ENCODE measurements around the gene CARD9.

DNA sequence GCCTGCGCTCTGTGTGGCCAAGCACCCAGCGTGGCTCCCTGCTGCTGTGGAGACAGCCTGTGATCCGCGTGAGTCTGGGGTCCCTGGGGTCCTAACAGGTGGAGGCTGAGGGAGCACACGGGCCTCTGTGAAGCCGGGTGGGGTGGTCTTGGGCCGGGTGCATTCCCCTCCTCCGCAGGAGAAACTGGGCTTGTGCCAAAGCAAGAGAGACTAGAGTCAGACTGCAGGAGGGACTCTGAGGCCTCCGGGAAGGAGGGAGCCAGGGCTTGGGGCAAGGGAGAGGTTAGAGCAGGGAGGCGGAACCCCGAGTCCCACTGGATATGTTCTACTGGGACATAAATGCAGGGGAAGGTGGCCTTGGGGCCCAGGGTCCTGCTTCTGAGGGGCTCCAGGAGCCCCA lies 20.4 kb downstream of the CARD9 start:
- no peak for TF ChIP-seq IKZF3 (tag by site-specific recombination; IDR thresholded peaks at IDR 0.05)
- no peak for TF ChIP-seq ZNF660 (tag by site-specific recombination; IDR thresholded peaks at IDR 0.05)
- no peak for TF ChIP-seq ZNF747 (tag by site-specific recombination; IDR thresholded peaks at IDR 0.05)
- TF ChIP-seq SETDB1 (IDR thresholded peaks at IDR 0.05; ENCODE audit: insufficient read length, low read length), result no peak
- no peak for TF ChIP-seq PRDM1 (tag by site-specific recombination; IDR thresholded peaks at IDR 0.05)
- TF ChIP-seq, protein P1, sequence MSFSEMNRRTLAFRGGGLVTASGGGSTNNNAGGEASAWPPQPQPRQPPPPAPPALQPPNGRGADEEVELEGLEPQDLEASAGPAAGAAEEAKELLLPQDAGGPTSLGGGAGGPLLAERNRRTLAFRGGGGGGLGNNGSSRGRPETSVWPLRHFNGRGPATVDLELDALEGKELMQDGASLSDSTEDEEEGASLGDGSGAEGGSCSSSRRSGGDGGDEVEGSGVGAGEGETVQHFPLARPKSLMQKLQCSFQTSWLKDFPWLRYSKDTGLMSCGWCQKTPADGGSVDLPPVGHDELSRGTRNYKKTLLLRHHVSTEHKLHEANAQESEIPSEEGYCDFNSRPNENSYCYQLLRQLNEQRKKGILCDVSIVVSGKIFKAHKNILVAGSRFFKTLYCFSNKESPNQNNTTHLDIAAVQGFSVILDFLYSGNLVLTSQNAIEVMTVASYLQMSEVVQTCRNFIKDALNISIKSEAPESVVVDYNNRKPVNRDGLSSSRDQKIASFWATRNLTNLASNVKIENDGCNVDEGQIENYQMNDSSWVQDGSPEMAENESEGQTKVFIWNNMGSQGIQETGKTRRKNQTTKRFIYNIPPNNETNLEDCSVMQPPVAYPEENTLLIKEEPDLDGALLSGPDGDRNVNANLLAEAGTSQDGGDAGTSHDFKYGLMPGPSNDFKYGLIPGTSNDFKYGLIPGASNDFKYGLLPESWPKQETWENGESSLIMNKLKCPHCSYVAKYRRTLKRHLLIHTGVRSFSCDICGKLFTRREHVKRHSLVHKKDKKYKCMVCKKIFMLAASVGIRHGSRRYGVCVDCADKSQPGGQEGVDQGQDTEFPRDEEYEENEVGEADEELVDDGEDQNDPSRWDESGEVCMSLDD (tag by site-specific recombination; IDR thresholded peaks at IDR 0.05), result no peak
- TF ChIP-seq, protein P2, sequence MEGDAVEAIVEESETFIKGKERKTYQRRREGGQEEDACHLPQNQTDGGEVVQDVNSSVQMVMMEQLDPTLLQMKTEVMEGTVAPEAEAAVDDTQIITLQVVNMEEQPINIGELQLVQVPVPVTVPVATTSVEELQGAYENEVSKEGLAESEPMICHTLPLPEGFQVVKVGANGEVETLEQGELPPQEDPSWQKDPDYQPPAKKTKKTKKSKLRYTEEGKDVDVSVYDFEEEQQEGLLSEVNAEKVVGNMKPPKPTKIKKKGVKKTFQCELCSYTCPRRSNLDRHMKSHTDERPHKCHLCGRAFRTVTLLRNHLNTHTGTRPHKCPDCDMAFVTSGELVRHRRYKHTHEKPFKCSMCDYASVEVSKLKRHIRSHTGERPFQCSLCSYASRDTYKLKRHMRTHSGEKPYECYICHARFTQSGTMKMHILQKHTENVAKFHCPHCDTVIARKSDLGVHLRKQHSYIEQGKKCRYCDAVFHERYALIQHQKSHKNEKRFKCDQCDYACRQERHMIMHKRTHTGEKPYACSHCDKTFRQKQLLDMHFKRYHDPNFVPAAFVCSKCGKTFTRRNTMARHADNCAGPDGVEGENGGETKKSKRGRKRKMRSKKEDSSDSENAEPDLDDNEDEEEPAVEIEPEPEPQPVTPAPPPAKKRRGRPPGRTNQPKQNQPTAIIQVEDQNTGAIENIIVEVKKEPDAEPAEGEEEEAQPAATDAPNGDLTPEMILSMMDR (tag by site-specific recombination; IDR thresholded peaks at IDR 0.05), result no peak
- no peak for TF ChIP-seq ZNF530 (tag by site-specific recombination; IDR thresholded peaks at IDR 0.05; ENCODE audit: low read depth)
- TF ChIP-seq, protein P3, sequence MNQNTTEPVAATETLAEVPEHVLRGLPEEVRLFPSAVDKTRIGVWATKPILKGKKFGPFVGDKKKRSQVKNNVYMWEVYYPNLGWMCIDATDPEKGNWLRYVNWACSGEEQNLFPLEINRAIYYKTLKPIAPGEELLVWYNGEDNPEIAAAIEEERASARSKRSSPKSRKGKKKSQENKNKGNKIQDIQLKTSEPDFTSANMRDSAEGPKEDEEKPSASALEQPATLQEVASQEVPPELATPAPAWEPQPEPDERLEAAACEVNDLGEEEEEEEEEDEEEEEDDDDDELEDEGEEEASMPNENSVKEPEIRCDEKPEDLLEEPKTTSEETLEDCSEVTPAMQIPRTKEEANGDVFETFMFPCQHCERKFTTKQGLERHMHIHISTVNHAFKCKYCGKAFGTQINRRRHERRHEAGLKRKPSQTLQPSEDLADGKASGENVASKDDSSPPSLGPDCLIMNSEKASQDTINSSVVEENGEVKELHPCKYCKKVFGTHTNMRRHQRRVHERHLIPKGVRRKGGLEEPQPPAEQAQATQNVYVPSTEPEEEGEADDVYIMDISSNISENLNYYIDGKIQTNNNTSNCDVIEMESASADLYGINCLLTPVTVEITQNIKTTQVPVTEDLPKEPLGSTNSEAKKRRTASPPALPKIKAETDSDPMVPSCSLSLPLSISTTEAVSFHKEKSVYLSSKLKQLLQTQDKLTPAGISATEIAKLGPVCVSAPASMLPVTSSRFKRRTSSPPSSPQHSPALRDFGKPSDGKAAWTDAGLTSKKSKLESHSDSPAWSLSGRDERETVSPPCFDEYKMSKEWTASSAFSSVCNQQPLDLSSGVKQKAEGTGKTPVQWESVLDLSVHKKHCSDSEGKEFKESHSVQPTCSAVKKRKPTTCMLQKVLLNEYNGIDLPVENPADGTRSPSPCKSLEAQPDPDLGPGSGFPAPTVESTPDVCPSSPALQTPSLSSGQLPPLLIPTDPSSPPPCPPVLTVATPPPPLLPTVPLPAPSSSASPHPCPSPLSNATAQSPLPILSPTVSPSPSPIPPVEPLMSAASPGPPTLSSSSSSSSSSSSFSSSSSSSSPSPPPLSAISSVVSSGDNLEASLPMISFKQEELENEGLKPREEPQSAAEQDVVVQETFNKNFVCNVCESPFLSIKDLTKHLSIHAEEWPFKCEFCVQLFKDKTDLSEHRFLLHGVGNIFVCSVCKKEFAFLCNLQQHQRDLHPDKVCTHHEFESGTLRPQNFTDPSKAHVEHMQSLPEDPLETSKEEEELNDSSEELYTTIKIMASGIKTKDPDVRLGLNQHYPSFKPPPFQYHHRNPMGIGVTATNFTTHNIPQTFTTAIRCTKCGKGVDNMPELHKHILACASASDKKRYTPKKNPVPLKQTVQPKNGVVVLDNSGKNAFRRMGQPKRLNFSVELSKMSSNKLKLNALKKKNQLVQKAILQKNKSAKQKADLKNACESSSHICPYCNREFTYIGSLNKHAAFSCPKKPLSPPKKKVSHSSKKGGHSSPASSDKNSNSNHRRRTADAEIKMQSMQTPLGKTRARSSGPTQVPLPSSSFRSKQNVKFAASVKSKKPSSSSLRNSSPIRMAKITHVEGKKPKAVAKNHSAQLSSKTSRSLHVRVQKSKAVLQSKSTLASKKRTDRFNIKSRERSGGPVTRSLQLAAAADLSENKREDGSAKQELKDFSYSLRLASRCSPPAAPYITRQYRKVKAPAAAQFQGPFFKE (tag by site-specific recombination; IDR thresholded peaks at IDR 0.05; ENCODE audit: borderline replicate concordance), result no peak
- no peak for TF ChIP-seq ZNF658 (tag by site-specific recombination; IDR thresholded peaks at IDR 0.05)
- TF ChIP-seq, protein P4, sequence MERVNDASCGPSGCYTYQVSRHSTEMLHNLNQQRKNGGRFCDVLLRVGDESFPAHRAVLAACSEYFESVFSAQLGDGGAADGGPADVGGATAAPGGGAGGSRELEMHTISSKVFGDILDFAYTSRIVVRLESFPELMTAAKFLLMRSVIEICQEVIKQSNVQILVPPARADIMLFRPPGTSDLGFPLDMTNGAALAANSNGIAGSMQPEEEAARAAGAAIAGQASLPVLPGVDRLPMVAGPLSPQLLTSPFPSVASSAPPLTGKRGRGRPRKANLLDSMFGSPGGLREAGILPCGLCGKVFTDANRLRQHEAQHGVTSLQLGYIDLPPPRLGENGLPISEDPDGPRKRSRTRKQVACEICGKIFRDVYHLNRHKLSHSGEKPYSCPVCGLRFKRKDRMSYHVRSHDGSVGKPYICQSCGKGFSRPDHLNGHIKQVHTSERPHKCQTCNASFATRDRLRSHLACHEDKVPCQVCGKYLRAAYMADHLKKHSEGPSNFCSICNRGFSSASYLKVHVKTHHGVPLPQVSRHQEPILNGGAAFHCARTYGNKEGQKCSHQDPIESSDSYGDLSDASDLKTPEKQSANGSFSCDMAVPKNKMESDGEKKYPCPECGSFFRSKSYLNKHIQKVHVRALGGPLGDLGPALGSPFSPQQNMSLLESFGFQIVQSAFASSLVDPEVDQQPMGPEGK (tag by site-specific recombination; IDR thresholded peaks at IDR 0.05), result no peak

Data from HEK293 (cell line).